Activated CD4-positive, alpha-beta memory T cell treated with anti-CD3 and anti-CD28 coated beads for 36 hours (primary cell): ENCODE measurements around the gene CAPS. TPM values are rescaled to one million over a fixed set of nuclear protein-coding genes. Genes with fewer than 3 reads are reported as not detected.

Experiments used
- CTCF ChIA-PET: fragments of 350-600 bp; sonication (Branson Sonifier 250); formaldehyde crosslinking; loops from one replicate; lab custom pipeline; 2021; ENCODE audit warnings: antibody characterized with exemption, inconsistent platforms; lab: Charles Lee
- POLR2A ChIA-PET: fragments of 350-600 bp; sonication (Branson Sonifier 250); formaldehyde crosslinking; loops from one replicate; lab custom pipeline; 2021; ENCODE audit warnings: antibody characterized with exemption; lab: Charles Lee
- DNase-seq: peaks from one replicate; pipeline ENCODE4 v3.0.0-alpha.2; 2020
- H3K27ac Mint-ChIP-seq: one replicate; pipeline ENCODE4 v1.8.0; 2021; ENCODE audit warnings: mixed read lengths
- H3K27me3 Mint-ChIP-seq: one replicate; pipeline ENCODE4 v1.8.0; 2021; ENCODE audit warnings: mixed read lengths
- H3K36me3 Mint-ChIP-seq: one replicate; pipeline ENCODE4 v1.8.0; 2021; ENCODE audit warnings: mixed read lengths
- H3K4me1 Mint-ChIP-seq: one replicate; pipeline ENCODE4 v1.8.0; 2021; ENCODE audit warnings: low read depth, mixed read lengths
- H3K4me3 Mint-ChIP-seq: one replicate; pipeline ENCODE4 v1.8.0; 2021; ENCODE audit warnings: mild to moderate bottlenecking, mixed read lengths
- H3K9me3 Mint-ChIP-seq: one replicate; pipeline ENCODE4 v1.8.0; 2021; ENCODE audit warnings: mixed read lengths
- intact Hi-C: fragments of 100-400 bp; cut with micrococcal nuclease; formaldehyde crosslinking; loops from one replicate; pipeline ENCODE4 v1.15.1; 2023
- total RNA-seq, 2 experiments: library from RNA; stranded (reverse); gene quantifications; one replicate each; pipeline ENCODE4 v1.2.3, GENCODE V29; 2021

Gene CAPS
- total RNA-seq, 2 experiments from 2014 or later: 3.7 to 3.9 TPM

- Mint-ChIP-seq H3K27ac (peak within 1 kb of the TSS; percentile 98), H3K4me1 (peaks cover 38% of the 10 kb centered on the region)
Observed at GRCh38 chr19:5903624-5904351, 10.3 kb upstream of the CAPS start, which contains the start of gene NDUFA11. Gene NDUFA11 (minus strand): TSS chr19:5903790. CDS start chr19:5903708, 82 bp downstream.

DNA sequence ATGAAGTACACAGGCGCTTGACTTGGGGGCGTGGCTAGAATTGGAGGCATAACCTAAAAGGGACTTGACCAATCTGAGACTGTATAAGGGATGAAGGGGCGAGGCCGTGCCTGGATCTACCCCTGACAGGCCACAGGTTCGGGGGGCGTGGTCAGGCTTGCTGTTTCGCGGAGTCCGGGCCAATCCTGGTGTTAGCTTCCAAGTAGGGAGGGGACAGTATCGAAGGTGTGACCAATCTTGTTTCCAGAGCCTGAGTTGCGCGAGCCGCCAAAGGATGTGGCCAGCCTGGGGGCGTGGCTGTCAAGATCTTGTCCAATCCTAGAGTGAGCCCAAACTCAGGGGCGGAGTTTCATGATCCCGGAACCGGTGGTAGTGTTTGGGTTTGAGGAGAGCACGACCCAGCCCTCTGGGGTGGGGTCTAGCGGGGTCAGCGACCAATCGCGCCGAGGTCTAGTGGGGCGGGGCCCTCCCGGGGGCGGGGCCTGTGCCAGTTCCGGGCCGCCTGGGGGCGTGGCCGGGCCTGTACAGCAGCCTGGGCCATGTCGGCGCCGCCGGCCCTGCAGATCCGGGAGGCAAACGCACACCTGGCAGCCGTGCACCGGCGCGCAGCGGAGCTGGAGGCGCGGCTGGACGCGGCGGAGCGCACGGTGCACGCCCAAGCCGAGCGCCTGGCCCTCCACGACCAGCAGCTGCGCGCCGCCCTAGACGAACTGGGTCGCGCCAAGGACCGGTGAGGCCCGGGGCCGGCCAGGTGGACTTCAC, 9.5 kb upstream of the CAPS start, which contains the start of gene VMAC:
VMAC (plus strand) TSS at position 521 of the 762 bp plus-strand sequence; CDS start at position 540, 19 bp downstream.
- H3K36me3 Mint-ChIP-seq: peaks cover 10% of the 10 kb centered on the region
- CTCF ChIA-PET: interaction anchor here (0.6 to 4.3 kb wide), 11 partner anchors 13 to 223 kb away, joined by 3 to 47 read pairs (median 3); partner anchors contain the start of genes DUS3L, NRTN and RPL36
- H3K4me3 Mint-ChIP-seq: peak within 1 kb of the TSS; percentile 97
- H3K9me3 Mint-ChIP-seq: no peaks in the 10 kb centered on the region
- peak; percentile 100 for DNase-seq
- POLR2A ChIA-PET: interaction anchor here (0.5 to 3.5 kb wide), 10 partner anchors 44 to 1524 kb away, joined by 3 to 36 read pairs (median 6); partner anchors contain the start of genes CATSPERD, LONP1, RANBP3 and SAFB
- H3K27ac Mint-ChIP-seq: peak within 1 kb of the TSS; percentile 98
- intact Hi-C loops: loop anchor here (1.0 to 5.0 kb wide), 11 partner anchors 48 to 521 kb away; partner anchors contain the start of genes DUS3L, MICOS13, RANBP3 and RFX2
- no peaks in the 10 kb centered on the region for H3K27me3 Mint-ChIP-seq
- H3K4me1 Mint-ChIP-seq: peaks cover 38% of the 10 kb centered on the region

More at GRCh38 chr19:5903624-5904351, 10.3 kb upstream of the CAPS start, which contains the start of gene NDUFA11:
- H3K9me3 Mint-ChIP-seq: no peaks in the 10 kb centered on the region
- ChIA-PET CTCF (interaction anchor here (0.8 to 4.3 kb wide), 13 partner anchors 10 to 224 kb away, joined by 3 to 47 read pairs (median 4); partner anchors contain the start of genes DUS3L, NRTN and RPL36), POLR2A (interaction anchor here (0.5 to 3.5 kb wide), 12 partner anchors 45 to 1524 kb away, joined by 3 to 36 read pairs (median 4); partner anchors contain the start of genes CATSPERD, DUS3L, LONP1 and RANBP3)
- no peaks in the 10 kb centered on the region for H3K27me3 Mint-ChIP-seq
- intact Hi-C loops: loop anchor here (1.0 to 5.0 kb wide), 11 partner anchors 49 to 522 kb away; partner anchors contain the start of genes DUS3L, MICOS13, RANBP3 and RFX2
- peak within 1 kb of the TSS; percentile 97 for H3K4me3 Mint-ChIP-seq
- peak; percentile 97 for DNase-seq
- H3K36me3 Mint-ChIP-seq: peaks cover 10% of the 10 kb centered on the region

- CTCF ChIA-PET: interaction anchor here (1.3 to 4.3 kb wide), 4 partner anchors 63 to 117 kb away, joined by 3 to 47 read pairs (median 6); partner anchors contain the start of genes DUS3L and NRTN
- no peak for DNase-seq
- H3K27me3 Mint-ChIP-seq: no peaks in the 10 kb centered on the region
- POLR2A ChIA-PET: interaction anchor here (2.4 to 3.5 kb wide), 2 partner anchors 77 to 214 kb away, joined by 5 to 36 read pairs; no protein-coding TSS in a partner anchor
- peak overlapping the region; percentile 97 for H3K4me3 Mint-ChIP-seq
- H3K36me3 Mint-ChIP-seq: peaks cover 8% of the 10 kb centered on the region
- intact Hi-C loops: loop anchor here (2.0 kb wide), 1 partner anchor 48 kb away; no protein-coding TSS in a partner anchor
- peak overlapping the region; percentile 33 for H3K27ac Mint-ChIP-seq
- peaks cover 34% of the 10 kb centered on the region for H3K4me1 Mint-ChIP-seq
- no peaks in the 10 kb centered on the region for H3K9me3 Mint-ChIP-seq
Observed at GRCh38 chr19:5905114-5905778, 8.8 kb upstream of the CAPS start.

- no peaks in the 10 kb centered on the region for H3K9me3 Mint-ChIP-seq
- DNase-seq: peak; percentile 48
- ChIA-PET POLR2A (no interaction called here), CTCF (interaction anchor here (0.6 to 2.6 kb wide), 2 partner anchors 103 to 115 kb away, joined by 3 to 8 read pairs; no protein-coding TSS in a partner anchor)
- peaks cover 26% of the 10 kb centered on the region for H3K4me1 Mint-ChIP-seq
- intact Hi-C loops: no loop called here
- peak overlapping the region; percentile 11 for H3K27ac Mint-ChIP-seq
- peaks cover 2% of the 10 kb centered on the region for H3K36me3 Mint-ChIP-seq
- H3K4me3 Mint-ChIP-seq: no peak overlapping the region
- no peaks in the 10 kb centered on the region for H3K27me3 Mint-ChIP-seq
Observed at GRCh38 chr19:5907241-5907640, 6.8 kb upstream of the CAPS start.

- no peaks in the 10 kb centered on the region for H3K36me3 Mint-ChIP-seq
- H3K4me1 Mint-ChIP-seq: peaks cover 18% of the 10 kb centered on the region
- intact Hi-C loops: no loop called here
Observed at GRCh38 chr19:5908773-5909442, 5.1 kb upstream of the CAPS start.

DNA sequence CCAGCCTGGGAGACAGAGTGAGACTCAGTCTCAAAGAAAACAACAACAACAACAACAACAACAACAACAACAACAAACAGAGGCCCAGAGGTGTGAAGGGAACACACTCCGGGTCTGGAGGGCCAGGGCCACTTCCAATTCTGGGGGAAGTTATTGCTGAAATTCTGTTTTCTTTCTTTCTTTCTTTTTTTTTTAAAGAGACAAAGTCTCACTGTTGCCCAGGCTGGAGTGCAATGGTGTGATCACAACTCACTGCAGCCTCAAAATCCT, 3.5 kb upstream of the CAPS start:
- no peaks in the 10 kb centered on the region for H3K27me3 Mint-ChIP-seq
- no peaks in the 10 kb centered on the region for H3K36me3 Mint-ChIP-seq
- H3K4me1 Mint-ChIP-seq: peaks cover 18% of the 10 kb centered on the region
- ChIA-PET CTCF (no interaction called here), POLR2A (no interaction called here)
- no peak overlapping the region for H3K4me3 Mint-ChIP-seq
- intact Hi-C loops: no loop called here
- H3K27ac Mint-ChIP-seq: no peak overlapping the region
- no peaks in the 10 kb centered on the region for H3K9me3 Mint-ChIP-seq
- DNase-seq: no peak

More at GRCh38 chr19:5908773-5909442, 5.1 kb upstream of the CAPS start:
- no peaks in the 10 kb centered on the region for H3K27me3 Mint-ChIP-seq
- no peaks in the 10 kb centered on the region for H3K9me3 Mint-ChIP-seq
- DNase-seq: no peak
- POLR2A ChIA-PET: no interaction called here
- CTCF ChIA-PET: interaction anchor here (1.3 to 1.4 kb wide), 2 partner anchors 59 to 105 kb away, joined by 4 to 5 read pairs; no protein-coding TSS in a partner anchor
- no peak overlapping the region for H3K27ac Mint-ChIP-seq
- H3K4me3 Mint-ChIP-seq: no peak overlapping the region

GRCh38 chr19:5911366-5911765, 2.7 kb upstream of the CAPS start:
- Mint-ChIP-seq H3K27me3 (no peaks in the 10 kb centered on the region), H3K36me3 (peaks cover 1% of the 10 kb centered on the region), H3K9me3 (no peaks in the 10 kb centered on the region), H3K4me1 (peaks cover 11% of the 10 kb centered on the region), H3K27ac (no peak overlapping the region), H3K4me3 (no peak overlapping the region)
- intact Hi-C loops: no loop called here
- ChIA-PET POLR2A (no interaction called here), CTCF (no interaction called here)
- no peak for DNase-seq

DNA sequence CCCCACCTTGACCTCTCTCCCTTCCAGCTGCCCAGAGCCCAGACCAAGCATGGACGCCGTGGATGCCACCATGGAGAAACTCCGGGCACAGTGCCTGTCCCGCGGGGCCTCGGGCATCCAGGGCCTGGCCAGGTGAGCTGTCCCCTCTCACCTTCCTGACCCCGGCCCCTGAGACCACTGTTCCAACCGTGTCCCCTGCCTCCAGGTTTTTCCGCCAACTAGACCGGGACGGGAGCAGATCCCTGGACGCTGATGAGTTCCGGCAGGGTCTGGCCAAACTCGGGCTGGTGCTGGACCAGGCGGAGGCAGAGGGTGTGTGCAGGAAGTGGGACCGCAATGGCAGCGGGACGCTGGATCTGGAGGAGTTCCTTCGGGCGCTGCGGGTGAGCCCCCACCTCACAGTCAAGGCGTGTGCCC, 312 bp downstream of the CAPS start:
- CTCF ChIA-PET: no interaction called here
- Mint-ChIP-seq H3K27me3 (no peaks in the 10 kb centered on the region), H3K4me3 (no peak overlapping the region), H3K27ac (no peak overlapping the region), H3K36me3 (peaks cover 5% of the 10 kb centered on the region), H3K9me3 (no peaks in the 10 kb centered on the region), H3K4me1 (no peaks in the 10 kb centered on the region)
- POLR2A ChIA-PET: no interaction called here
- DNase-seq: no peak
- intact Hi-C loops: no loop called here

- no peak overlapping the region for H3K4me3 Mint-ChIP-seq
- no peak overlapping the region for H3K27ac Mint-ChIP-seq
- intact Hi-C loops: no loop called here
- H3K9me3 Mint-ChIP-seq: no peaks in the 10 kb centered on the region
- no peak for DNase-seq
- peaks cover 5% of the 10 kb centered on the region for H3K36me3 Mint-ChIP-seq
- ChIA-PET CTCF (no interaction called here), POLR2A (no interaction called here)
- H3K27me3 Mint-ChIP-seq: no peaks in the 10 kb centered on the region
- H3K4me1 Mint-ChIP-seq: no peaks in the 10 kb centered on the region
Observed at GRCh38 chr19:5914946-5915781, 1.1 kb downstream of the CAPS start.

DNA sequence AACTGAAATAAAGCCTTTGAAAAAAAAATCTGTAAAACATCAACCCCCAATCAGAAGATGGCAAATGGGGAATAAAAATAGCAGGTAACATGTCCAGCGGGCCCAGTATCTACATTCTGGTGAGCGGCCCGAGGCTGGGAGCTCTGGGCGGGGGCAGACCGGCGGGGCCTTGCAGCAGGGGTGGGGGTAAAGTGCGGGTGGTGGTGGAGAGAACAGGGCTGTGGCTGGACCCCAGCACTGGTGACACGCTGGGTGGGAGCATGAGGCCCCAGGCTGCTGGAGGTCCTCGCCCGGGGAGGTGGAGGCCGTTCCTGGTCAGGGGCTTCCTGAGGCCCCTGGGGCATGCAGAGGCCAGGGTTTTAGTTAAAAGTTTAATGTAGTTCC, 1.7 kb downstream of the CAPS start:
- Mint-ChIP-seq H3K27ac (no peak overlapping the region), H3K4me1 (no peaks in the 10 kb centered on the region), H3K27me3 (no peaks in the 10 kb centered on the region), H3K4me3 (no peak overlapping the region), H3K36me3 (peaks cover 5% of the 10 kb centered on the region), H3K9me3 (no peaks in the 10 kb centered on the region)
- intact Hi-C loops: no loop called here
- POLR2A ChIA-PET: no interaction called here
- no peak for DNase-seq
- CTCF ChIA-PET: no interaction called here
